ENCODE data around the gene ZNF423.

Gene ZNF423

DNA sequence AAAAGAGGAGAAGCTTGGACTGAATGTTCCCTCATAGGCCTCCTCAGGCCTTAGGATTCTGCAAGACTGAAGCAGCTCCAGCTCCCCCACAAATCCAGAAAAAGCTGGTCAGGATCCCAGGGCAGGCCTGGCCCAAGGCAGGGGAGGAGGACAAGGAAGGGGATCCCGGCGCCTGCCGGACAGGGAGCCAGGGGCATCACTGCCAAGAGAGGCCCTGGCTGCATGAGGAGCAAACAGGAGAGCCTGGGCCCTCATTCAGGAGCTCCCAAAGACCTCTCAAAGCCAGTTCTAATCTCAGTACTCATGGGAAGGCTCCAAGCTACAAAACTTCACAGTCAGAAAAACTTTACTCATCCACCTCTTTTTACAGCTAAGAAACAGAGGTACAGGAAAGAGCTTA lies 67.3 kb downstream of the ZNF423 start:
- Histone ChIP-seq H3K4me3 (ENCODE audit: insufficient read depth, low read depth, low read length) (no peak overlapping the region), H3K9me3 (ENCODE audit: control insufficient read depth, low read length) (no peaks in the 10 kb centered on the region), H3K36me3 (ENCODE audit: control insufficient read depth, insufficient read depth, low read length) (peaks cover 9% of the 10 kb centered on the region), H3K27me3 (ENCODE audit: control insufficient read depth, insufficient read depth, low read length, poor library complexity, severe bottlenecking) (no peaks in the 10 kb centered on the region), H3K27ac (ENCODE audit: insufficient read depth, low read depth, low read length, poor library complexity, severe bottlenecking) (no peak overlapping the region), H3K4me1 (ENCODE audit: control insufficient read depth, insufficient read depth, low read length) (peaks cover 6% of the 10 kb centered on the region)
- 96 to 100% methylated on average over 3 of the region's 3 CpGs for WGBS, 2 experiments

DNA sequence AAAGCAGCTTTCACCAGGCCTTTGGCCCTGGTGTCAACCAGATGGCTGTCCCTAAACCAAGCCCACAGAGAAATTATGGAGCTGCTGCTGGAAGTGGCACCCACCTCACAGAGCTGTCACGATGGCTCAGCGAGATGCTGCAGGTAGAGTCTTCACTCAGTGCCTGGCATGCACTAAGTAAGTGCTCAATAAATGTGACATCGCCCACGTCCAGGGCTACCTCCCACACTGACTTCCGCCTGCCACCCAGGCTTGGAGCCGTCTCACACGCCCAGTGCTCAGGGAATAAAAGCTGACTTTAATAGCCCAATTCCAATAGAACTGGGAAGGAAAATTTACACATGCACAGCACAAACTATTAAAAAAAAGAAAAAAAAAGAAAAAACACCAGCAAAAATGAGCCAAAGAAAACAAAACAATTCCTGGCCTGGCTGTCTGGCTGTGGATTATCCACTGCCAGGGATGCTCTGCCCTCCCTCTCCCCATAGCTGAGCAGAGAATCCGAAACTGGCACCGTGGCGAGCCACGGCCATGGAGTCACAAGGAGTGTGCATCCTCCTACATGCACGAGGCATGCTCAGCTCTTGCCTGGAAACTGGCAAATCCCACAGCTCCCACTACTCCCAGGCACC lies 68.9 kb downstream of the ZNF423 start:
- 97% methylated on average over 12 of the region's 12 CpGs for WGBS, 2 experiments
- Histone ChIP-seq H3K4me3 (ENCODE audit: insufficient read depth, low read depth, low read length) (no peak overlapping the region), H3K9me3 (ENCODE audit: control insufficient read depth, low read length) (no peaks in the 10 kb centered on the region), H3K4me1 (ENCODE audit: control insufficient read depth, insufficient read depth, low read length) (peaks cover 6% of the 10 kb centered on the region), H3K36me3 (ENCODE audit: control insufficient read depth, insufficient read depth, low read length) (peaks cover 9% of the 10 kb centered on the region), H3K27ac (ENCODE audit: insufficient read depth, low read depth, low read length, poor library complexity, severe bottlenecking) (no peak overlapping the region), H3K27me3 (ENCODE audit: control insufficient read depth, insufficient read depth, low read length, poor library complexity, severe bottlenecking) (no peaks in the 10 kb centered on the region)

DNA sequence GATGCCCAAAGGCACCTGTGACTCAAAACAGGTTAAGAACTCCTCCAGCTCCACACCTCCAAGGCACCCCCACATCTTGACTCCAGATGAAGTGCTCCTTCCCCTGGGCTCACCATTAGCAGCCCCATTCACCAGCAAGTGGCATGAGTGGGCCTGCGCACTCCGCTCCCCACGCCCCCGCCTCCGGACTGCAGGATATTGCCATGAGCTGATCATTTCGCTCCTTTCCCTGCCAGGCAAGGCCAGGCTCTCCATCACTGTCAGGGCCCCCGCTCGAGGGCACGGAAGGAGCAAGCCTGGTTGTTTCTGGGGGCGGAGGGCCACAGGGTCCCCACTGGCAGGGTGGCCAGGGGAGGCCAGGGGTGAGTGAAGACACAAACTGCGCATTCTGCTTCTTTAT lies 69.9 kb downstream of the ZNF423 start:
- WGBS, 2 experiments: 96% methylated on average over 11 of the region's 11 CpGs
- H3K27ac ChIP-seq (ENCODE audit: insufficient read depth, low read depth, low read length, poor library complexity, severe bottlenecking): no peak overlapping the region
- no peaks in the 10 kb centered on the region for H3K9me3 ChIP-seq (ENCODE audit: control insufficient read depth, low read length)
- H3K27me3 ChIP-seq (ENCODE audit: control insufficient read depth, insufficient read depth, low read length, poor library complexity, severe bottlenecking): no peaks in the 10 kb centered on the region
- H3K4me3 ChIP-seq (ENCODE audit: insufficient read depth, low read depth, low read length): no peak overlapping the region
- H3K4me1 ChIP-seq (ENCODE audit: control insufficient read depth, insufficient read depth, low read length): peaks cover 6% of the 10 kb centered on the region
- H3K36me3 ChIP-seq (ENCODE audit: control insufficient read depth, insufficient read depth, low read length): peaks cover 9% of the 10 kb centered on the region

DNA sequence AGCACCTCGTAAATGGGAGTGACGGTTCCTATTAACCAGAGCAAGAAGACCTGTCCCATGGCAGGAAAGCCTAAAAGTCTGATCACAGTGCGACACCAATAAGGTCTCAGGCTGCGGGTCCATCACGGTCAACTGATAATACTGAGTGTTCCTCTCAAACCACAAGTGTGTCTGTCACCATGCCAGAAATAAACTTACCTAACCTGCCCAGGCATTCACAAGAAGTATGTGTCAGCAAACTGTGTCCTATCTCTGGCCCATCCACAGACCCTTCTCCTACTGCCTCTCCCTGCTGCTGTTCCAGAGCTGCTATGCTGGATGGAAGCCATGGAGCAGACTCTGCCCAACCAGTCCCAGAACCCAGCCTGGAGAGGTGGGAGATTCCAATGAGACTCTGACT lies 73.5 kb downstream of the ZNF423 start:
- no peaks in the 10 kb centered on the region for H3K27me3 ChIP-seq (ENCODE audit: control insufficient read depth, insufficient read depth, low read length, poor library complexity, severe bottlenecking)
- no peaks in the 10 kb centered on the region for H3K9me3 ChIP-seq (ENCODE audit: control insufficient read depth, low read length)
- H3K27ac ChIP-seq (ENCODE audit: insufficient read depth, low read depth, low read length, poor library complexity, severe bottlenecking): no peak overlapping the region
- peaks cover 3% of the 10 kb centered on the region for H3K36me3 ChIP-seq (ENCODE audit: control insufficient read depth, insufficient read depth, low read length)
- H3K4me1 ChIP-seq (ENCODE audit: control insufficient read depth, insufficient read depth, low read length): no peaks in the 10 kb centered on the region
- no peak overlapping the region for H3K4me3 ChIP-seq (ENCODE audit: insufficient read depth, low read depth, low read length)
- 95 to 97% methylated on average over 5 of the region's 5 CpGs for WGBS, 2 experiments

DNA sequence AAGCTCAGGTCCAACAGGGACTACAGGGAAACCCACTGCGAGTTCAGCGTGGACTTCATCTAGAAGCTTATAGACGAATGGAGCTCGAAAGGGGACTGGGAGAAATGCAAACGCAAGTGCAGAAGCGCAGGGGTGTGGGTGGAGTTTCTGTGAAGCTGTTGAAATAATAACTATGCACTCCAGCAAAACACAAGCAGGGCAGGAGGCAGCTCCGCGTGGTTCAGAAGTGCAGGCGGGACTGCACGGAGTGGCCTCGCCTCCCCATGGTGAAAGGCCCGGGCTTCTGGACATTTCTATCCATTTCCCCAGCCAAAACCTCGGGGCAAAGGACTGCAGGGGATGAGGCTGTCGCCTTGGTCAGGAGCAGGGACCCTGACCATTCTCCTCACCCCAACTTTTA lies 74.5 kb downstream of the ZNF423 start:
- Histone ChIP-seq H3K27ac (ENCODE audit: insufficient read depth, low read depth, low read length, poor library complexity, severe bottlenecking) (no peak overlapping the region), H3K36me3 (ENCODE audit: control insufficient read depth, insufficient read depth, low read length) (peaks cover 3% of the 10 kb centered on the region), H3K4me3 (ENCODE audit: insufficient read depth, low read depth, low read length) (no peak overlapping the region), H3K9me3 (ENCODE audit: control insufficient read depth, low read length) (no peaks in the 10 kb centered on the region), H3K27me3 (ENCODE audit: control insufficient read depth, insufficient read depth, low read length, poor library complexity, severe bottlenecking) (no peaks in the 10 kb centered on the region), H3K4me1 (ENCODE audit: control insufficient read depth, insufficient read depth, low read length) (peaks cover 9% of the 10 kb centered on the region)
- 85 to 86% methylated on average over 14 of the region's 14 CpGs for WGBS, 2 experiments

DNA sequence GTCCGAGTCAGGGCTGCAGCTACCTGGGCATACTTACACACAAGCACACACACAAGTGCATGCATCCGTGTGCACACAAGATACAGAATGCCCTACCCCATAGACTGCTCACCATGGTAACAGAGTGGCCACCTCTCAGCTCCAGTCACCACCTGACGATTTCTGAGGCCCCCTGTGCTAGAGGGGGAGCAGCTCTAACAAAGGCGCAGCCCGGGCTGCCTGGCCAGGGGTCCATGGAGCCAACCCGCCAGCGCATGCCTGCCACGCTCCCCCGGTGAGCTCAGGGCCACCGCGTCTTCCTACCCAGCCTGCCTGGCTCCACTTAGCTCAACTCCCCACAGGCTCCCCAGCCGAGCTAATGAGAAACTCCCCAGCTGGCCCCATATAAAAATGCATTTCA lies 75.5 kb downstream of the ZNF423 start:
- Histone ChIP-seq H3K27ac (ENCODE audit: insufficient read depth, low read depth, low read length, poor library complexity, severe bottlenecking) (no peak overlapping the region), H3K36me3 (ENCODE audit: control insufficient read depth, insufficient read depth, low read length) (peaks cover 3% of the 10 kb centered on the region), H3K9me3 (ENCODE audit: control insufficient read depth, low read length) (no peaks in the 10 kb centered on the region), H3K4me1 (ENCODE audit: control insufficient read depth, insufficient read depth, low read length) (peaks cover 17% of the 10 kb centered on the region), H3K27me3 (ENCODE audit: control insufficient read depth, insufficient read depth, low read length, poor library complexity, severe bottlenecking) (no peaks in the 10 kb centered on the region), H3K4me3 (ENCODE audit: insufficient read depth, low read depth, low read length) (no peak overlapping the region)
- WGBS, 2 experiments: 88 to 94% methylated on average over 12 of the region's 12 CpGs

DNA sequence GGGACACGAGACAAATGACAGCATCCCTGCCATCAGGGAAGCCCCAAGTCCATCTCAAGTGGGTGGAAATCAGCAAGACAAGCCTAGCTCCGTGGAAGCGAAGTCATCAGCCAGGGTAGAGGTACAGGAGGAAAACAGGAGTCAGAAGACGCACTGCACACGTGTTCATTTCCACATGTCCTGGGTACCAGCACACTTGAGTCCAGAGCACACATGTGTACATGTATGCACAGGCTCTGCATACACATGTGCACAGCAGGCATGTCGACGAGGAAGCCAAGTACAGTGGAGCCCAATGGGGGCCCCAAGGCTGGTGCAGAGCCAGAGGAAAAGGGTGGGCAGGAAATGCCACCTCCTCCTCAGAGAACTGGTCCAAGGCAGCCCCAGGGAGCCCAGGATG lies 75.9 kb downstream of the ZNF423 start:
- Histone ChIP-seq H3K9me3 (ENCODE audit: control insufficient read depth, low read length) (no peaks in the 10 kb centered on the region), H3K4me3 (ENCODE audit: insufficient read depth, low read depth, low read length) (no peak overlapping the region), H3K36me3 (ENCODE audit: control insufficient read depth, insufficient read depth, low read length) (peaks cover 3% of the 10 kb centered on the region), H3K27ac (ENCODE audit: insufficient read depth, low read depth, low read length, poor library complexity, severe bottlenecking) (no peak overlapping the region), H3K27me3 (ENCODE audit: control insufficient read depth, insufficient read depth, low read length, poor library complexity, severe bottlenecking) (no peaks in the 10 kb centered on the region), H3K4me1 (ENCODE audit: control insufficient read depth, insufficient read depth, low read length) (peaks cover 21% of the 10 kb centered on the region)
- WGBS, 2 experiments: 93 to 96% methylated on average over 7 of the region's 7 CpGs

DNA sequence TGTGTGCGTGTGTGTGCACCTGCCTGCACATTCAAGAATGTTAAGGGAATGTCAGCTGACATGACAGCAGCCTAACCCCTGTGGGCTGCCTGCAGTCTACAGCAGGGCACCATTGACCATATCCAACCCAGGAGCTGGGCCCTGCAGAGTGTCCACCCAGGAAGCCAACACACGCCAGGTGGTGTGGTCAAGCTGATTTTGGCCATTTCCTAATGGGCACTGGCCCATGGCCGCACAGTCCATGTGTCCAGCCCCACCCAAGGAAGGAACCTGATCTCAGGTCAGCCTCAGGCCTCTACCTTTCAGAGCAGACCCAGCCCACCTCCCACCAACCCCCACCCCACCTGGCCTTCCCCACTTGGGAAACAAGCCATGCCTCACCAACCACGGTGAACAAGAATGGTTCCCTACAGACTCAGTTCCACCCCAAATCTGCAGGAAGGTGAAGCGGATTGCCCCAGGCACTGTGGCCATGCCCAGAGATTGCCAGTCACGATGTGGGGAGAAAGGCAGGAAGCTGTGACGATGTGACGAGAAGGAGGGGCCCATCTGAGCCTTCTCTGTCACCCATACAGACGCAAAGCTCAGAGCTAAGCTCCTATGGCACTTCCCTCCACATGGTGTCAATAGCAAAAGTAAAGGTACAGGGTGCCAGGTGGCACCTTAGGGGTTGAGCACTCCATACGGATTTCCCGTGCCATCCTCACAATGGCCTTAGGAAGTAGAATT lies 77.5 kb downstream of the ZNF423 start:
- no peaks in the 10 kb centered on the region for H3K9me3 ChIP-seq (ENCODE audit: control insufficient read depth, low read length)
- H3K4me1 ChIP-seq (ENCODE audit: control insufficient read depth, insufficient read depth, low read length): peaks cover 32% of the 10 kb centered on the region
- WGBS, 2 experiments: 87 to 89% methylated on average over 10 to 11 of the region's 11 CpGs
- H3K27ac ChIP-seq (ENCODE audit: insufficient read depth, low read depth, low read length, poor library complexity, severe bottlenecking): no peak overlapping the region
- H3K4me3 ChIP-seq (ENCODE audit: insufficient read depth, low read depth, low read length): no peak overlapping the region
- H3K36me3 ChIP-seq (ENCODE audit: control insufficient read depth, insufficient read depth, low read length): peaks cover under 1% of the 10 kb centered on the region
- H3K27me3 ChIP-seq (ENCODE audit: control insufficient read depth, insufficient read depth, low read length, poor library complexity, severe bottlenecking): no peaks in the 10 kb centered on the region

DNA sequence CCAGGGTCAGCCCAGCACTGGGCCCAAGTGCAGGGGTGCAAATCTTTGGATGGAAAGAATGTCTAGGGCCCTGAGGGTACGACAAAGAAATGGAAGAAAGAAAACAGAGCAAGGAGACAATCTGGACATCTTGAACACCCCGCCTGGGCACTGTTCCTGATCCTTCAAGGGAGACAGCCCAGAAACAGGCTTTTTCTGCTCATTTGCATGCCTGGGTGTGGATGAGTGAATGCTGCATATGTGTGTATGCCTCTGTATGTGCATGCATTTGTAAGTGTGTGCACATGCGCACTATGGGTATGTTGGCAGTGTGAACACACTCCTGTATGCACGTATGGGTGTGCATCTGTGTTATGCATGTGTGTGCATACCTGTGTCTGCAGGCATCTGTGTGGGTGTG lies 79.2 kb downstream of the ZNF423 start:
- WGBS, 2 experiments: 86 to 91% methylated on average over 4 of the region's 4 CpGs
- H3K27ac ChIP-seq (ENCODE audit: insufficient read depth, low read depth, low read length, poor library complexity, severe bottlenecking): peak overlapping the region; percentile 11
- H3K4me3 ChIP-seq (ENCODE audit: insufficient read depth, low read depth, low read length): no peak overlapping the region

DNA sequence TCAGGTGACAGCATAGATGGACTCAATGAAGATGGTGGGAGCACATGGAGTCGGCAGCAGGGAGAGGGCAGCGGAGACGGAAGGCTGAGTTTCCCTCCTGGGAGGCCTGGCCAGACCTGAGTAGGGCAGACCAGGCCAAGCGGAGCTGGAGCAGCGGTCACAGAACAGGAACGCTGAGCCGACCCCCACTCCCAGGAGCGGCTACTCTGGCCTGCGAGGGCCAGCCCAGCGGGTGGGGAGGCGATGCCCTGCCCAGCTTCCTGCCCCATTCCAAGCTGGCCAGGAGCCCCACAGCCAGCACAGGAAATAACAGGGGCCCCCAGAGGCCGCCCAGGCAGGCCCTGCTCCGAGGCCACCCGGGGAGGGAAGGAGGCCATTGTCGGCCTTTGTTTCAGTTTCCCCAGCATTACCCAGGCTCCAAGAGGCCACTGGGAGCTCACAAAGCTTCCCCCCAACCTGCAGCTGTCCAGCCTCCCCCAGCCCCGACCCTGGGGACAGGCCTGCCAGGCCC lies 79.8 kb downstream of the ZNF423 start:
- WGBS, 2 experiments: 6 to 9% methylated on average over 16 of the region's 16 CpGs

More for the DNA sequence above, 79.2 kb downstream of the ZNF423 start:
- H3K36me3 ChIP-seq (ENCODE audit: control insufficient read depth, insufficient read depth, low read length): peaks cover 9% of the 10 kb centered on the region
- H3K27me3 ChIP-seq (ENCODE audit: control insufficient read depth, insufficient read depth, low read length, poor library complexity, severe bottlenecking): no peaks in the 10 kb centered on the region
- H3K9me3 ChIP-seq (ENCODE audit: control insufficient read depth, low read length): no peaks in the 10 kb centered on the region
- peaks cover 32% of the 10 kb centered on the region for H3K4me1 ChIP-seq (ENCODE audit: control insufficient read depth, insufficient read depth, low read length)

More for the DNA sequence above, 79.8 kb downstream of the ZNF423 start:
- H3K36me3 ChIP-seq (ENCODE audit: control insufficient read depth, insufficient read depth, low read length): peaks cover 11% of the 10 kb centered on the region
- peak overlapping the region; percentile 11 for H3K27ac ChIP-seq (ENCODE audit: insufficient read depth, low read depth, low read length, poor library complexity, severe bottlenecking)
- H3K4me1 ChIP-seq (ENCODE audit: control insufficient read depth, insufficient read depth, low read length): peaks cover 32% of the 10 kb centered on the region
- H3K4me3 ChIP-seq (ENCODE audit: insufficient read depth, low read depth, low read length): peak overlapping the region; percentile 16
- H3K9me3 ChIP-seq (ENCODE audit: control insufficient read depth, low read length): no peaks in the 10 kb centered on the region
- no peaks in the 10 kb centered on the region for H3K27me3 ChIP-seq (ENCODE audit: control insufficient read depth, insufficient read depth, low read length, poor library complexity, severe bottlenecking)

Measured in ectodermal cell (in vitro differentiated cells).